ENCODE data around the gene PTPRE. TPM values are rescaled to one million over a fixed set of nuclear protein-coding genes. Genes with fewer than 3 reads are reported as not detected.

Gene PTPRE
- total RNA-seq, 1 donor: 0.09 TPM

DNA sequence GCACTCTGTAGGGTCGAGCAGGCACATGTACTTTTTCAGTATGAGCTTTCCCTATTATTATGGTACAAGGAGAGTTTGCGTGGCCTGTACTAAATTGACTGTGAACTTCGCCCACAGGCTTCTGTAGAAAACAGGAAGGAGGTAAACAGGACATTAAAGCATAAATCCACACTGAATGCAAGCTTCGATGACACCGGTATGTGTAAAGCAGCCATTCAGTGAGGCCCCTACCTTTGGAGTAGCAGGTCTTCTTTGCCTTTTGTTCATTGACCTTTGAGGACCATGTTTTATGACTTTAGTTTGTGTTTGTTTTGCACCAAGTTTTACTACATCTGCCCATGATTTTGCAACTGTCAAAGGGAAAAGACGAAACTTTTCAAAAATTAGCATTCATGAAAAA is 204.8 kb downstream of the PTPRE start:
- no peak for DNase-seq (ENCODE audit: low read depth)
- no peak overlapping the region for H3K4me3 ChIP-seq (ENCODE audit: low read depth, low read length)
- TF ChIP-seq, protein P1, sequence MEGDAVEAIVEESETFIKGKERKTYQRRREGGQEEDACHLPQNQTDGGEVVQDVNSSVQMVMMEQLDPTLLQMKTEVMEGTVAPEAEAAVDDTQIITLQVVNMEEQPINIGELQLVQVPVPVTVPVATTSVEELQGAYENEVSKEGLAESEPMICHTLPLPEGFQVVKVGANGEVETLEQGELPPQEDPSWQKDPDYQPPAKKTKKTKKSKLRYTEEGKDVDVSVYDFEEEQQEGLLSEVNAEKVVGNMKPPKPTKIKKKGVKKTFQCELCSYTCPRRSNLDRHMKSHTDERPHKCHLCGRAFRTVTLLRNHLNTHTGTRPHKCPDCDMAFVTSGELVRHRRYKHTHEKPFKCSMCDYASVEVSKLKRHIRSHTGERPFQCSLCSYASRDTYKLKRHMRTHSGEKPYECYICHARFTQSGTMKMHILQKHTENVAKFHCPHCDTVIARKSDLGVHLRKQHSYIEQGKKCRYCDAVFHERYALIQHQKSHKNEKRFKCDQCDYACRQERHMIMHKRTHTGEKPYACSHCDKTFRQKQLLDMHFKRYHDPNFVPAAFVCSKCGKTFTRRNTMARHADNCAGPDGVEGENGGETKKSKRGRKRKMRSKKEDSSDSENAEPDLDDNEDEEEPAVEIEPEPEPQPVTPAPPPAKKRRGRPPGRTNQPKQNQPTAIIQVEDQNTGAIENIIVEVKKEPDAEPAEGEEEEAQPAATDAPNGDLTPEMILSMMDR (IDR thresholded peaks at IDR 0.05; ENCODE audit: insufficient read depth, low read length): no peak

DNA sequence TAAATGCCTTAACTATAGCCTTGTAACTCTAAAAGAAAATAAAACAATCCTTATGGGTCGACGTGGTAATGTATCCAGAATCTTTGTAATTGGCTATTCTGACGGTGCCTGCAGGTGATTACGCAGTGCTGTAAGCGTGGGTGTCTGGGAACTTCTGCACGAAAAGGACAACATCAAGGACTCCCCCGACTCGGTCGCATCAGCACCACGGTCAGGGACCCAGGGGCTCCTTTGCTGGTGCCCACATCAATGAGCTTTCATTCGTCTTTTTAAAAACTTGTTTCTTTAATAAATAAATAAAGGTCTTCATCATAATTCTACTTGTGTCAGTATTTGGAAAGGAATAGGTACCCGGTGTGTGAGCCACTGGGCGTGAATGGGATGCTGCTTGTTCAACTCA is 206.1 kb downstream of the PTPRE start:
- H3K4me3 ChIP-seq (ENCODE audit: low read depth, low read length): no peak overlapping the region

DNA sequence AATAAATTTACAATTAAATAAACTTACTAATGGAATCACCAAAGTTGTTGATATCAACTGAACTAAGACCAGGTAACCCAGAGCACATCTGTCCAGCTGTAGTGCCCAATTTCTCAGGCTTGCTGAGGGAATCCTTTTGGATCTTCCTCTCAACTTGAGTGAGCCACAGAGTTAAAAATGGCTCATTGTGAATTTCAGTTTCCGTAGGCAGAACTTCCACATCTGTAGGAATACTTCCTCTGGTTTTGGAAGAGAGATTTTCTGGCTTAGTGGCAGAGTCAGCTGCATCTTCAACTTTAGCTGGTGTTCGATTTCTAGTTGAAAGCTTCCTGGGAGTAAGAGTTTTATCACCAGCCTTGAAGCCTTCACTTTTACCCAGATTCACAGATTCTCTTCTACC is 208.0 kb downstream of the PTPRE start:
- TF ChIP-seq, protein P1 (IDR thresholded peaks at IDR 0.05; ENCODE audit: insufficient read depth, low read length): no peak
- H3K4me3 ChIP-seq (ENCODE audit: low read depth, low read length): no peak overlapping the region
- no peak for DNase-seq (ENCODE audit: low read depth)

More for the DNA sequence above, 206.1 kb downstream of the PTPRE start:
- TF ChIP-seq, protein P1 (IDR thresholded peaks at IDR 0.05; ENCODE audit: insufficient read depth, low read length): no peak
- DNase-seq (ENCODE audit: low read depth): no peak

DNA sequence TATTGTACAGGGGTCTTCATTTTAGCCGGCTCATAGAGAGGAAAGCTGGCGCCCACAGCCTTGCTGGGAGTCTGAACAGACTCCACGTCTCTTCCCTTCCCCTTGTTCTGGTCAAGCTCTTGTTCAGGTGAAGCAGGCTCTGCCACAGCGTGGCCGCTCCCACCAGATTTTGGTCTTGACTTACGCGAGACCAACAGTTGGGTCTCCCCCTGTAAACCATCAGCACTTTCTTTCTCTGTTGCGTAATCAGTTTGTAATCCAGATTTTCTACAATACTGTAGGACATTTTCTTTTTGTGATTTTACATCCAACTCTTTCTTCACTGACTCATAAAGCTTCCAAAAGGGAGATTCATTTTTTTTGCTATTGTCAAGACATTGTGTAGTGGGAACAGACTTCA is 208.5 kb downstream of the PTPRE start:
- no peak for DNase-seq (ENCODE audit: low read depth)
- TF ChIP-seq, protein P1 (IDR thresholded peaks at IDR 0.05; ENCODE audit: insufficient read depth, low read length): no peak
- no peak overlapping the region for H3K4me3 ChIP-seq (ENCODE audit: low read depth, low read length)

DNA sequence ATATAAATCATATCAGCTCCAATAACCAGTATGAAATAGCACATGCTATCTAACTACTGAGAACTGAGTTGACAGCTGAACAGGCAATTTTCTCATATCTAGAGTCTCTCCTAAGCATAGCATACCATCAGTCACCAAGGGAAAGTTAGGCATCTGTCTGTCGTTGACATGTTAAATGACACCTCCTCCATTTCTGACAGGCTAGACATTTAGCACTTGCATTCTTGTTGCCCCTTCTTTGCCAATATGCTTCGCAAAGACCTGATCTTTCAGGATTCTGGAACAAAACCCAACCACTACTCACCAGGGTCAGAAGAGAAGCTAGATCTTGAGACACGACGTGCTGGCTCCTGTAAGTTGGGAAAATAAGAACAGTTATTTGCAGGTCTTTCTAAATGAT is 209.3 kb downstream of the PTPRE start:
- DNase-seq (ENCODE audit: low read depth): no peak
- H3K4me3 ChIP-seq (ENCODE audit: low read depth, low read length): no peak overlapping the region
- TF ChIP-seq, protein P1 (IDR thresholded peaks at IDR 0.05; ENCODE audit: insufficient read depth, low read length): no peak

DNA sequence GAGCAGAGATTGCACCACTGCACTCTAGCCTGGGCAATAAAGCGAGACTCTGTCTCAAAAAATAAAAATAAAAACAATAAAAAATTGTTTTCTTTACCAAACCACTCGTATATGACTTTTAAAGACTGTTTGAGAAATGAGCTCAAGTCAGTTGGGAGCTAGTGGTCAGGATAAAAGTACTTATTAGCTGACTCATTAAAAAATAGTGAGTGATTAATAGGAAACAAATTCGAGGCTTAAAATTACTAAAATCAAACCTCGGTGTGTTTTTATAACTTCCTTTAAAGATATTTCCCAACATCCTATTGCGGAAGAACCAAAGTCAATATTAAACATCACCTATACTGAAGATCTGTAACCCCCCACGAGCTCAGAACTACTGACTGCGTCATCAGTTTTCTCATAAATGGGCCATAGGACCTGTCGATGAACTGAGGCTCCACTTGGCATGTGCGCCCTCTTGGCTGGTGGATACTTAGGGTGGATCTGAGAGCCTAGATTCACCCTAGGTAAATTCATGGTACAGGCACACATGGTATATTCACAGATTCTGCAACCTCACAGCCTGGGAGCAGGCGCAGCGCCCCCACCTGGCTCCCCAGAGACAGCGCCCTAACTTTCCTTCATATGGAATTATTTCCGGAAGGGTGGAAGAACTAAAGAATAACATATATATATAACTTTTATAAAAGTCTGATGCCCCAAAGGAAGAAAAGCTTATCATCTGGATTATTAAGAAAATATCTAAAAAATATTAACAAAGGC is 210.1 kb downstream of the PTPRE start:
- TF ChIP-seq, protein P1 (IDR thresholded peaks at IDR 0.05; ENCODE audit: insufficient read depth, low read length): no peak
- no peak overlapping the region for H3K4me3 ChIP-seq (ENCODE audit: low read depth, low read length)
- no peak for DNase-seq (ENCODE audit: low read depth)

Data from fibroblast of the aortic adventitia (primary cell).